ENCODE data around the gene TGFBR3L. TPM values are rescaled to one million over a fixed set of nuclear protein-coding genes. Genes with fewer than 3 reads are reported as not detected.

Gene TGFBR3L
- polyA plus RNA-seq, 1 donor (not counting 4 experiments of a cell fraction or from before 2014, with no cell fraction given), result 0.28 TPM

DNA sequence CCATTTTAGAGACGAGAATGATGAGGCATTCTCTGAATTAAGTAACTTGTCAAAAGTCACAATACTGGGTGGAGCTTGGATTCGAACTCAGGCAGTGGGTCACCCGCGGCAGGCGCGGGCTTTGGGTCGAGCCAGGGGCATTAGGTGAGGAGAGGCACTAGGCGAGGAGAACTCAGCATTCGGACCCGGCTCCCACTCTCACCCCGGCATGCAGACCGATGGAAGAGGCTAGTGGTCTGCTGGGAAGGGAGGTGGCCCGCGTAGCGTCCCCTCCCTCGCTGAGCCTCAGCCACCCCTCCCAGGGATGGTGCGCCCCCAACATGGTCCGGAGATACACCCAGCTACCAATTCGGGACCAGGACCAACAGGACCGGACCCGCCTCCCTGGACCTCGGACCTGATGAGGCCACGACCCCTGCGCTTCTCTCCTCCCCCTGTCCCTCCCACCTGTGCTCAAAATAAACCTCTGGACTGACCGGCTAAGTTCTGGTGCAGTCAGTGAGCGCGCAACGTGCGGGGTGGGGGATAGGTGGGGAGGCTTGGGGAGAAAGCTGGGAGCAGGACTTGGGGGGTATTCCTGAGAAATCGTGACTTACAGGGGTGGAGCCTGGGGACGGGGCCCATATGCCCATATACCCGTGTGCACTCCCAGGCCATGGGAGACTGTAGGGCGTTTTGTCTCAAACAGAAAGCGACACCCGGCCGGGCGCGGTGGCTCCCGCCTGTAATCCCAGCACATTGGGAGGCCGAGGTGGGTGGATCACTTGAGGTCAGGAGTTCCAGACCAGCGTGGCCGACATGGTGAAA, 4.2 kb downstream of the TGFBR3L start:
- H3K9ac ChIP-seq (ENCODE audit: control insufficient read depth, extremely low read depth, insufficient read depth, low read length), result no peak overlapping the region
- H3K27me3 ChIP-seq (ENCODE audit: control insufficient read depth, extremely low read depth, insufficient read depth, low read length), result peaks cover 24% of the 10 kb centered on the region
- FAIRE-seq, result no peak

DNA sequence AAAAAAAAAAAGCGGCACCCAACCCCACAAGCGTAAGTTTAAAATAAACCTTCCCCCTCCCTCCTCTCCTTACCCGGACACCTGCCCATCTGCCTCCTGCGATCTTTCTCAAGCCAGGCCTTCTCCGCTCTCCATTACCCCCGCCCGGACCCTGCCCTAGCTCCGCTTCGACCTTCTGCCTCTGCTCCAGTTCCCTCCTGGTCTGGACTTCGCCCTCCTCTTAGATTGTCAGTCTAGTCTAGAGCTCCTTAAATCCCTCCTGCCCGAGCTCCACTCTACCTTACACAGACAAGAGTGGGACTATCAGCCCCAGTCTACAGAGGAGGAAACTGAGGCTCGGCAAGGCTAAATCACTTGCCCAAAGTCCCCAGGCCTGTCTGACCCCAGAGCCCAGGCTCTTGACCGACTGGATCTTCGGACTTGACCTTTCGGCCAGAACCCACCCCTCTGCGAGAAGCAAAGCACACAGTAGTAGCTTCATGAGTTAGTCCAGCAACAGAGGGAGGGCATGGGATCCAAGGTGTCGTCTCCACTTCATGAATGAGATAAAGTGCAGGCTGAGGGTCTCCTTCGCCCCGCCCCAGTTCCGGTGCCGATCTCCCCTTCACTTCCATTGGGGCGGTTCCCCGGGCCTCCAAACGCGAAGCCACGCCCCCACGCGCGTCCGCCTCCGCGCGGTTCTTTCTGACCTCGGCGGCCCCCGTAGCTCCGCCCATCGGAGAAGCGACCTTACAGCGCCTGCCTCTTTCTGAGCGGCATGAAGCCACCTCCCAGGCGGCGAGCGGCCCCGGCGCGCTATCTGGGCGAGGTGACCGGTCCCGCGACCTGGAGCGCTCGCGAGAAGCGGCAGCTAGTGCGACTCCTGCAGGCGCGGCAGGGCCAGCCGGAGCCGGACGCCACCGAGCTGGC, 5.2 kb downstream of the TGFBR3L start, which contains the start of gene SNAPC2:
Gene SNAPC2, plus strand, starts transcription at position 729 of the 909 bp plus-strand sequence. Its CDS starts 29 bp downstream, at position 758.
- Histone ChIP-seq H3K79me2 (ENCODE audit: control insufficient read depth, insufficient read depth, low read length) (no peaks in the 10 kb centered on the region), H3K36me3 (ENCODE audit: control insufficient read depth in 2 of 2, extremely low read depth in 1 of 2, insufficient read depth in 2 of 2, low read length in 2 of 2) (peaks cover 4 to 5% of the 10 kb centered on the region in 2 experiments), H3K9ac (ENCODE audit: control insufficient read depth, extremely low read depth, insufficient read depth, low read length) (peak within 1 kb of the TSS; percentile 75), H3K9me3 (ENCODE audit: control insufficient read depth, low read depth, low read length) (no peaks in the 10 kb centered on the region), H3K27ac (ENCODE audit: control insufficient read depth, insufficient read depth, low read length) (peak within 1 kb of the TSS; percentile 76), H3K4me2 (ENCODE audit: control insufficient read depth, extremely low read depth, insufficient read depth, low read depth, low read length) (peak within 1 kb of the TSS; percentile 99), H3K4me3 (ENCODE audit: control insufficient read depth in 2 of 3, extremely low read depth in 1 of 3, insufficient read depth in 2 of 3, low read depth in 1 of 3, low read length in 3 of 3) (peak within 1 kb of the TSS; percentile 71 to 90 (median 90)), H4K20me1 (ENCODE audit: control insufficient read depth, extremely low read depth, insufficient read depth, low read length) (no peaks in the 10 kb centered on the region), H3K9me1 (ENCODE audit: control insufficient read depth, extremely low read depth, insufficient read depth, low read length) (no peaks in the 10 kb centered on the region), H2AFZ (ENCODE audit: control insufficient read depth, low read length) (peak within 1 kb of the TSS; percentile 91), H3K27me3 (ENCODE audit: control insufficient read depth, extremely low read depth, insufficient read depth, low read length) (peaks cover 24% of the 10 kb centered on the region), H3K4me1 (ENCODE audit: control insufficient read depth, extremely low read depth, insufficient read depth, low read length) (peaks cover 18% of the 10 kb centered on the region)
- dilution Hi-C loops (cut with MboI; ENCODE audit: extremely low pct_ligation_motif_present, low sequenced_read_pairs), result no loop called here
- DNase-seq (ENCODE audit: low read depth, low spot score), result no peak
- TF ChIP-seq CTCF (optimal IDR thresholded peaks at IDR 0.05 in 1 of 3, IDR thresholded peaks at IDR 0.05 in 1 of 3, conservative IDR thresholded peaks at IDR 0.05 in 1 of 3; ENCODE audit: extremely low read depth in 1 of 3, insufficient read depth in 2 of 3, low read length in 3 of 3) (no peak), EZH2 (IDR thresholded peaks at IDR 0.05; ENCODE audit: low read length) (no peak)
- FAIRE-seq, result peak; percentile 74

More for the DNA sequence above, 4.2 kb downstream of the TGFBR3L start:
- TF ChIP-seq CTCF (optimal IDR thresholded peaks at IDR 0.05 in 1 of 3, IDR thresholded peaks at IDR 0.05 in 1 of 3, conservative IDR thresholded peaks at IDR 0.05 in 1 of 3; ENCODE audit: extremely low read depth in 1 of 3, insufficient read depth in 2 of 3, low read length in 3 of 3) (no peak), EZH2 (IDR thresholded peaks at IDR 0.05; ENCODE audit: low read length) (no peak)
- no peaks in the 10 kb centered on the region for H4K20me1 ChIP-seq (ENCODE audit: control insufficient read depth, extremely low read depth, insufficient read depth, low read length)
- DNase-seq (ENCODE audit: low read depth, low spot score), result no peak
- H3K4me1 ChIP-seq (ENCODE audit: control insufficient read depth, extremely low read depth, insufficient read depth, low read length), result peaks cover 18% of the 10 kb centered on the region
- H3K9me1 ChIP-seq (ENCODE audit: control insufficient read depth, extremely low read depth, insufficient read depth, low read length), result no peaks in the 10 kb centered on the region
- no peaks in the 10 kb centered on the region for H3K9me3 ChIP-seq (ENCODE audit: control insufficient read depth, low read depth, low read length)
- dilution Hi-C loops (cut with MboI; ENCODE audit: extremely low pct_ligation_motif_present, low sequenced_read_pairs), result no loop called here
- peaks cover 4 to 5% of the 10 kb centered on the region in 2 experiments for H3K36me3 ChIP-seq (ENCODE audit: control insufficient read depth in 2 of 2, extremely low read depth in 1 of 2, insufficient read depth in 2 of 2, low read length in 2 of 2)
- no peak overlapping the region for H2AFZ ChIP-seq (ENCODE audit: control insufficient read depth, low read length)
- no peak overlapping the region for H3K27ac ChIP-seq (ENCODE audit: control insufficient read depth, insufficient read depth, low read length)
- no peak overlapping the region for H3K4me2 ChIP-seq (ENCODE audit: control insufficient read depth, extremely low read depth, insufficient read depth, low read depth, low read length)
- no peak overlapping the region for H3K4me3 ChIP-seq (ENCODE audit: control insufficient read depth in 2 of 3, extremely low read depth in 1 of 3, insufficient read depth in 2 of 3, low read depth in 1 of 3, low read length in 3 of 3)
- no peaks in the 10 kb centered on the region for H3K79me2 ChIP-seq (ENCODE audit: control insufficient read depth, insufficient read depth, low read length)

Measured in keratinocyte (primary cell).